Neural cell (in vitro differentiated cells): ENCODE results near the gene LACC1.
A peak's percentile ranks its signal among the peaks of the same experiment; 100 is the strongest.

Experiments used
- EZH2 ChIP-seq: fragments of 200-600, 300-800 bp; shearing (Covaris generic), sonication (generic); IDR thresholded peaks from 2 replicates; pipeline ENCODE4 v1.6.1; 2014; ENCODE audit warnings: antibody characterized with exemption, low read length, borderline replicate concordance, mild to moderate bottlenecking; ENCODE audit not compliant: insufficient read depth, poor library complexity, severe bottlenecking
- POLR2AphosphoS5 ChIP-seq: IDR thresholded peaks from 2 replicates; pipeline ENCODE4 v1.6.1; 2012
- TF ChIP-seq, protein P1 (sequence below): fragments of 450-650 bp; IDR thresholded peaks from 2 replicates; pipeline ENCODE4 v1.5.1; 2014; ENCODE audit warnings: antibody characterized with exemption, mild to moderate bottlenecking, moderate library complexity; ENCODE audit not compliant: poor library complexity, severe bottlenecking

DNA sequence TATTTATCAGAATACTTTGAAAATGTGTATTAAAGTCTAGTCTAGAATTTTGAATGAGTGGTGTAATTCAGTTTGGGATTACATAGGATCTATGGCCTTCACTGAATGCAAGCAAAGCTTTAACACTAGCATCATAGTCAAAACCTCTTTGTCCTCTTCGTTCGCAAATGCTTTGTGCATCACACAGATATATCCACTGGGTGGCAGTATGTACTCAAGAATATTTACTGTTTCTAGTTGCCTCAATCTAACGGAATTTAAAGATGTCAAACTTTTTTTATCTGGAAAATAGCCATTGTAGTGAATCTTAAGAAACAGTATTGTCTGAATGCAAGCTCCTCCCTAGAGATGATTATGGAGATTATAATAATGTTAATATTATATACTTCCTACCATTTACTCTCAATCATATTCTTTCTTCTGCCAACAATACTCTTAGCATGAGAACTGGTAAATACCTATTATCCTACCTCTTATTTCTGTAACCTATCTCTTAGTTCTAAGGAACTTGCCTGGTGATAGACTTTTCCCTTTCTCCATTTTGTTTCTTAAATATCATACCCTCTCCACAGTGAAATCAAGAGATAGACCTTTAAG, 25.8 kb downstream of the LACC1 start:
- TF ChIP-seq, protein P1, sequence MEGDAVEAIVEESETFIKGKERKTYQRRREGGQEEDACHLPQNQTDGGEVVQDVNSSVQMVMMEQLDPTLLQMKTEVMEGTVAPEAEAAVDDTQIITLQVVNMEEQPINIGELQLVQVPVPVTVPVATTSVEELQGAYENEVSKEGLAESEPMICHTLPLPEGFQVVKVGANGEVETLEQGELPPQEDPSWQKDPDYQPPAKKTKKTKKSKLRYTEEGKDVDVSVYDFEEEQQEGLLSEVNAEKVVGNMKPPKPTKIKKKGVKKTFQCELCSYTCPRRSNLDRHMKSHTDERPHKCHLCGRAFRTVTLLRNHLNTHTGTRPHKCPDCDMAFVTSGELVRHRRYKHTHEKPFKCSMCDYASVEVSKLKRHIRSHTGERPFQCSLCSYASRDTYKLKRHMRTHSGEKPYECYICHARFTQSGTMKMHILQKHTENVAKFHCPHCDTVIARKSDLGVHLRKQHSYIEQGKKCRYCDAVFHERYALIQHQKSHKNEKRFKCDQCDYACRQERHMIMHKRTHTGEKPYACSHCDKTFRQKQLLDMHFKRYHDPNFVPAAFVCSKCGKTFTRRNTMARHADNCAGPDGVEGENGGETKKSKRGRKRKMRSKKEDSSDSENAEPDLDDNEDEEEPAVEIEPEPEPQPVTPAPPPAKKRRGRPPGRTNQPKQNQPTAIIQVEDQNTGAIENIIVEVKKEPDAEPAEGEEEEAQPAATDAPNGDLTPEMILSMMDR = peak; percentile 92
- TF ChIP-seq EZH2 (no peak), POLR2AphosphoS5 (no peak)
